GM21526 (cell line): Measurements from ENCODE around the gene NKD1.
"Not testable (repeated sequence)": the region's sequence is repeated elsewhere in the genome, so short reads cannot be mapped to it uniquely, and the experiment has no call there.

ENCODE experiments used
- ATAC-seq: cut with Tn5 transposase; IDR thresholded peaks from one replicate; pipeline ENCODE4 v1.9.1; 2021; ENCODE audit warnings: moderate library complexity; ENCODE audit not compliant: unreplicated experiment, low FRiP score

NKD1 gene

DNA sequence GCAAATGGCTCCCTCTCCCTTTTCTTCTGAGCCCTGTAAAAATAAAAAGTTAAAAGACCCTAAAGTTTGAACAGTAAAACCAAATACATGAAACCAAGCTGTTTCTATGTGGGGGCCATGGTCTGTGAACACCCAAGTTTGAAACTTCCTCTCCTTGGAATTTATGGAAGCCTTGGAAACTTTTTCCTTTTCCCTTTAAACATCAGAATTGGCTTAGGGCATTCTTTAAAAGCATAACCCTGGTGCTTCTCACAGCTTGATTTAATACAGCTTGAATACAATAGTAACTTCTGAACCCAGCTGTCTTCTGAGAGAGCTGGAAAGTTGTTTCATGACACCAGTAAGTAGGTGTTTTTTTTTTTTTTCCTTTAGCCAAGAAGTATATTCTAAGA, 26.5 kb downstream of the NKD1 start:
- ATAC-seq = no peak

DNA sequence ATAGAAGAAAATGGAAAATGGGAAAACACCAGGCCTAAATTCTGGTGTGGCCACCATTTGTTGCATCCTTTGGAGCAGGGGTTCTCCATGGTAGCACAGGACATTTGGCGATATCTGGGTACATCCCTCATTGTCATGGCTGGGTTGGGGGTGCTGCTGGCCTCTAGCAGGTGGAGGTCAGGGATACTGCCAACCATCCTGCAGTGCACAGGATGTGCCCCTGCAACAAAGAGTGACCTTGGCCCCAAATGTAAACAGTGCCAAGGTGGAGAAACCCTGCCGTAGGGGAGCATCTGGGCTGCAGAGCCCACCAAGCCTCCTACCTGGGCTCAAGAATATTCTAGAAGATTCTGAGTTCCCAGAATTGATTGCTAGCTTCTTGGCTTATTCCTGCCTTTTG, 27.5 kb downstream of the NKD1 start:
- no peak for ATAC-seq

DNA sequence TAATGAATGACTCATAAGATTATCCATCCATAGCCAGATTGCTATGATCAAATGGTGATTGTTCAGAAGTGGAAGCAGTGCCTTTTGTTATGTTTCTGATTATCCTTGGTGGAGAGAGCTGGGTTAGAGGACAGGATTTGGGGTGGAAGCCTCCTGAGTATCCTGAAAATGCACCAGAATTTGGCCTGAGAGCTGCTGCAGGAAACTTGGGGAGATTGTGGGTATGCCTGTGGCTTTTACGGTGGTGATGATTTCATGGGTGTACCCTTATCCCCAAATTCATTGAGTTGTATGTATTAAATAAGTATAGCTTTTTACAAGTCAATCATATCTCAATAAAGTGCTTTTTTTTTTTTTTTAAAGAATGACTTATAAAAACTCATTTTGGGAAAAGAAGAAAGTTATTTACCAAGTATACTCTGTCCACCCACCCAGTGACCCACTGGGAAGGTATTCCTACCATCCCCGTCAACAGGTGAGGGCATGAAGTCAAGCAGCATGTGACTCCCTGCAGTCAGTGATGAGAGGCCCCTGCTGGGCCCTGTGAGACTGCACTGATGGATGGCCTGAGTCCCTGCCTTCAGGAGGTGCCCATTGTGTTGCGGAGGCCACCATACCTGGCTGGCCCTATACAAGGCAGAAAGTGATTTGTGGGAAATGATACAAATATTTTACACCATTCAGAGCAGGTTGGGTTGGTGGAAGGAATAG, 28.4 kb downstream of the NKD1 start:
- no peak for ATAC-seq

DNA sequence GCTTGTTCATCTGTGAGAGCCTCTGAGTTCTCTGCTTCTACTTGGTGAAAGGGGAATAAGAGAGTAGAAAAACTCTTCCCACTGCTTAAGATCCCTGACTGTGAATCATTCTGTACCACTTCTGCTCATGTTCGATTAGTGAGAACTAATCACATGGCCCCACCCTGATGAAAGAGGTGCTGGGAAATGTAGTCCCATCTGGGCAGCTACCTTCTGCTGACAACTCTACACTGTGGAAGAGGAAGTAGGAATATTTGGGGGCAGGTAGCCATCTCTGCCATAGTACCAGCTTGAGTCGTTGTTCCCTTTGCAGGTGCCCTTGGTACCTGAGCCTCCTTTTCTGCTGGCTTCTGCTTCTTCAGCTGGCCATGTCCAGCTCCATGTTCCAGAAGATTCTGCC, 29.9 kb downstream of the NKD1 start:
- ATAC-seq = no peak

DNA sequence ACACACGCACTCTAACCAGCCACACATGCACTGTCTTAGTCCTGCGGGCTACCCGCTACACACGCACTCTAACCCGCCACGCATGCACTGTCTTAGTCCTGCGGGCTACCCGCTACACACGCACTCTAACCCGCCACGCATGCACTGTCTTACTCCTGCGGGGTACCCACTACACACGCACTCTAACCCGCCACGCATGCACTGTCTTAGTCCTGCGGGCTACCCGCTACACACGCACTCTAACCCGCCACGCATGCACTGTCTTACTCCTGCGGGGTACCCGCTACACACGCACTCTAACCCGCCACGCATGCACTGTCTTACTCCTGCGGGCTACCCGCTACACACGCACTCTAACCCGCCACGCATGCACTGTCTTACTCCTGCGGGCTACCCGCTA, 31.2 kb downstream of the NKD1 start:
- ATAC-seq = not testable (repeated sequence)

DNA sequence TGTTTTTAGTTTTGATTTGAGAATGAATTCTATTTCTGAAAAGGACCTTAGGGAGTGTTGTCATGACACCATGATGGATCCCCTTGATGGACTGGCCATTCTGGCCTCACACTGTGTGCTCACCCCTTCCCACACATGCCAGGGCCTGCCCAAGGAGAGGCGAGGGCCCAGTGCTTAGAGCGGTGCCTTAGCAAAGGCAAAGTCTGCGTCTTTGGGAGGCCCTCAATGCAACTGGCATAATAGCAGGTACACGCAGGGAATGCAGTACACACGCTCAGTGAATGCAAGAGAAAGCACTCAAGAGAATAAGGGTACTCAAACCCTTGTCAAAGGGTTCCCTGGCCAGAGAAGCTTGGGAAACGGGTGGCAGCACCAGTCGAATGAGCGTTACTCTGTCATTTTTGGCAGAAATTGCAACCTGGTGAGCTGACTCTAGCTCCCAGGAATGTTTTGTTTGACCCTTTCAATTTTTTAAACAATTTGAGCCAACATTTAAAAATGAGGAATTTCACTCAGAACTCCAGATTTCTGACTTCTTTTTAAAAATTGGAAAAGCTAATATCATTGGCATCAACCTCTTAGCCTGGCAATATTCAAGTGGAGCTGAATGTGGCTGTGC, 32.1 kb downstream of the NKD1 start:
- ATAC-seq = no peak

DNA sequence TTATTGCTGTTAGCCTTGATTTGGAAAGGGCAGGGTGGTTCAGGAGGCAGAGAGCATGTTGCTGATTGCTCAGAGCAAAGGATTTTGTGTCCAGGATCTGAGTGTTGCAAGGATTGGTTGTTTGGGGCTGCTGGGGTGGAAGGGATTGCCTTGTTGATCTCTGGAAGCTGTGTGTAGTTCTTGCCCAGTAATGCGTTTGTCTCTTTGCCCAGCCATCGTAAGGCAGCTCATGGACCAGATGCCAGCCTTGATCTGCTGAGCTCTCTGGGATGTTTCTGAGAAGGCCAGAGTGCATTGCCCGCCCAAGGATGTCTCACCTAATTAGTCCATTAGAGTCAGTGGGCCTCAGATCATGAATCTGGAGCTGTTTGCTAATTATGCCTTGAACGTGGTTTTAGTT, 33.6 kb downstream of the NKD1 start:
- ATAC-seq = no peak

DNA sequence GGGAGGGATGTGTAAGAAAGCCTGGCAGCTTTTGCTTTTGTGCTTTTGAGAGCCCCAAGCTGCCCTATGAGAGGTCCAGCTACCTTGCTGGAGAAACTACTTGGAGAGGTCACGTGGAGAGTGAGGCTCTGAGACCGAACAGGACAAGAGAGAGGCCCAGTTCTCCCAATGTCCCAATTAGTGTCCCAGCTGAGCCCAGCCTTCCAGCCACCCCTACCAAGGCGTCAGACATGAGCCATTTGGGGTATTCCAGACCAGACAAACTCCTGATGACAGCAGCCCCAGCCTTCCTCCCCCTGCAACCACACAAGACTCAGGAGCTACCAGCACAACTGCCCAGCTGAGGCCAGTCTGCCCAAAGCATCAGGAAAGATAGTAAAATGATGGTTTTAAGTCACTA, 35.0 kb downstream of the NKD1 start:
- no peak for ATAC-seq

DNA sequence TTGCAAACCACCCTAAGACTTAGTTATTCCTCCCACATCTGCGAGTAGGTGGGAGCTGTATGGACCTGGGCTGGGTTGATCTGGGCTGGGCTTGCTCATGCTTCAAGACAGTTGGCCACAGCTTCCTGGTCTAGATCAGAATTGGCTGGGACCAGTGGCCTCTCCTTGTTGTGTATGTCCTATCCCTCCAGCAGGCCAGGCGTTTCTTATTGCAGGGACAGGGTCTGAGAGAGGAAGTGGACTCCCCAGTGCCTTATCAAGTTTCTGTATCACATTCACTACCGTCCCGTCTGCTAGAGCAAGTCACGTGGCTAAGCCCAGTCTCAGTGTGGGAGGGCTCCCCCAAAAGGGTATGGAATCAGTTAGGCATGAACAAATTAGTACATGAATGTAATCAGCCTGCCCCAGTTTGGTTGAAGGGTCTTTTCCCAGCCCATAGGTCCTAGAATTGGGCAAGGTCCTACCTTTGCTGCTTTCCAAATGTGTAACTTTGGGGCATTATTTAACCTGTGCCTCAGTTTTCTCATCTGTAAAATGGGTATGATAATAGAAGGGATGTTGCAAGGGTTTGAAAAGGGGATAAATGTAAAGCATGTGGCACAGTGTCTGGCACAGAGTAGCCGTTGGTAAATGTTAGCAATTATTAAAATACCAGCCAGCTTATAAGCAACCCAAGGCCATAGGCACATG, 36.0 kb downstream of the NKD1 start:
- ATAC-seq = peak; percentile 68

DNA sequence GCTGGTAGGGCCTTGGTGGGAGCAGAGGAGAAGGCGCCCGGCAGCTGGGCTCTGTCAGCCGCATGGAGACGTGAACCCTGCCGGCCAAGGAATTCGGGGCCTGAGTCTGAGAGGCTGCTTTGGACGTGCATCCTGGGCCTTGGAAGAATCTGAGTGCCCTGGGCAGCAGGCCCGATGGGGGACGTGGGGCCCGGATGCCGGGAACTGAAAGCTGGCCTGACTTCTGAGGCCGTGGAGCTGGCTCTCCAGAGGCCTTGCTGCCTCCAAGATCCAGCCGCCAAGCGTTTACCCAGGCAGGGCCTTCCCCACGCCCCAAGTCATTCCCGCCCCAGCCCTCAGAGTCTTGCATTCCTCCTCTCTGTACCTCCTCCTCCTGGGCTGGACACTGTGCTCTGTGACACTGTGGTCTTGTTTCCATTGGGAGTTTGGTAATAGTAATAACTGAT, 37.2 kb downstream of the NKD1 start:
- ATAC-seq = no peak

DNA sequence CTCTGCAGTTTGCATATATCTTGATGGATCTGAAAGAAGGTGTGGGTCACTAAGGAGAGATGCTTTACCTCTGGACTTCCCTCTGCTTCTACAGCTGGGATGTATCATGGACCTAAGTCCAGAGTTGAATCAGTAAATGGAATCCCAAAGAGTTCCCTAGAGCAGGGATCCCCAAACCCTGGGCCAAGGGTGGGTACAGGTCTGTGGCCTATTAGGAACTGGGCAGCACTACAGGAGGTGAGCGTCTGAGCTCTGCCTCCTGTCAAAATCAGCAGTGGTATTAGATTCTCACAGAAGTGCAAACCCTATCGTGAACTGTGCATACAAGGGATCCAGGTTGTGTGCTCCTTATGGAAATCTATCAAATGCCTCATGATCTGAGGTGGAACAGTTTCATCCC, 39.3 kb downstream of the NKD1 start:
- no peak for ATAC-seq

DNA sequence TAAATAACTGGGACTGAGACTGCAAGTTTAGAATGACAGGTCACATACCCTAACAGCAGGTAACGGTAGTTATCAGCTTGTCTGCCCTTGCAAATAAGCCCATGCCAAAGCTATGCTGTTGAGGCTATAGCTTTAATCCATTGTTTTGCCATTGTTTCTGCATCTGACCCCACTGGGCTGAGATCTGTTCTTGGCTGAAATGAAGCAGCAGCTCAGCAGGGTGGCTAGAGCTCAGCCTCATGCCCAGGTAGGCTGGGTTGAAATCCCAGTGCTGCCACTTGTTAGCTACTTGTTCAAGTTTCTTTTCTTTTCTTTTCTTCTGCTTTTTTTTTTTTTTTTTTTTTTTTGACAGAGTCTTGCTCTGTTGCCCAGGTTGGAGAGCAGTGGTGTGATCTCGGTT, 40.1 kb downstream of the NKD1 start:
- no peak for ATAC-seq

DNA sequence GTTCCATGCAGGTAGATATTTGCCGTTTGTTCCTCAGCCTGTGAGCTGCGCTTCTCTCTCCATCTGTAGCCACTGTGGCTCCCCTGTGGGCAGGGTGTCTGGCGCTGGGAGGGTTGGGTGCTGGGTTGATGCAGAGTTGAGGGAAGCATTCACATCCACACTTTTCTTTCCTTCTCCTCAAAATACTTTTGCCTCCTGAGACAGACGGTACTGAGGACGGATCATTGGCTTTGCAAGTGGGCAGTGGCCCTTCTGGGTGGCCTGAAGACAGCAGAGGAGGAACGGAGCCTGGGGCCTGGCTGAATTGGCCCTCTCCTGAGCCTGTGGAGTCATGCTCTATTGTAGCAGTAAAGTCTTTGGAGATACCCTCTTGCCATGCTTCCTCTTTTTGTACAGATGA, 43.0 kb downstream of the NKD1 start:
- ATAC-seq = no peak

DNA sequence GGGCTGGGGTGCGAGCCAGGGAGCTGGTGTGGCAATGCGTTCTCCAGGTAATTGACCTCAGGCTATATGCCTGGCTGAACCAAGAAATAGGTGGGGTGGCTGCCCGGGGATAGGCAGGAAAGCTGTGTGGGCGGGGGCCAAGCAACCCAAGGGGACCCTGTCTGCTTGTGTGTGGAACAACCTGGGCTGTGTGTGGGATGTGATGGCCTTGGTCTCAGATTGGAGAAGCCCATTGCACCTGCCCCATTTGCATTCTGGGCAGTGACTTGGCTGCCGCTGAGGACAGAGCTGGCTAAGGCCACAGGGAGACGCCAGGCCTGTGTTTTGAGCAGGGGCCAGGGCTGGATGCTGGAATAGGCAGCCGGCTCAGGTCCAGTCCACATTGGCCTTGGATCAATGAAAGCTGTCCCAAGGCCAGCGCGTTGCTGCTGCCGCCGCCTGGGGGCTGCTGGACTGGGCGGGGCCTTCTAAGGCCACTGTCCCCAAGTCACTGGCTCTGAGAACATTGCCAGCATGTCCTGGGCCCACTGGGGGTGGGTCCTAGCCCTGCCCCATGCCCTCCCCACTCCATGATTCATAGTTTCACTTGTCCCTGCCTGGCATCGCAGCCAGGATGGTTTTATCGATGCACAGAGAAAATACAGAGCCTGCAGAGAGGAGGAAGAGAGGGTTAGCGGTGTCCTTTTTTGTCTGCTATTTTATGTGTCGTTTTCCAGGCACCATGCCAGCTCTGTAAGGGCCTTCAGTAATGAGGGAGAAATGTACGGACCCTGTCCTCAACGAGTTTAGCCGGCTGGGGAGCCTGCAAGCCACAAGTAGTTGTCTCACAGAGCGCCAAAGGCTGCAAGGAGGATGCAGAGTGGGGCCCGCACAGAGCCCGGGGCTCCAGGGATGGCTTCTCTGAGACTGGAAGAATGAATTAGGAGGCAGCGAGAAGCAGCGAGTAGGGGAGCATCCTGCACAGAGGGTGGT, 43.9 kb downstream of the NKD1 start:
- ATAC-seq = no peak

DNA sequence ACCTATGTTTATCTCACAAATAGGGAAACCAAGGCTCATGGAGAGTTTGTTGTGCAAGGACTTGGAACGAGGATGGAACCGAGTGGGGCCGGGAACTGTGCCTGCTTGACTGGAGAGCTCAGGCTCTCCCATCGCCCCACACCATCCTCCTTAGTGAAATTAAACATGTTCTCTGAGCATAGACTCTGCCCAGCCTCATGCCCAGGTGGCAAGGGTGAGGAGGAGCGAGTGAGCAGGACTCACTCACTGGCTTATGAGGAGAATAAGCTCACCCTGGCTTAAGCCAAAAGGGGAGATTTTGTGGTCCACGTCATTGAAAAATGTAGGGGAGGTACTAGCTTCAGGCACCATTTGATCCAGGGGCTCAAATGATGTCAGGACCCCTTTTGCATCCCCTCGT, 44.8 kb downstream of the NKD1 start:
- no peak for ATAC-seq

DNA sequence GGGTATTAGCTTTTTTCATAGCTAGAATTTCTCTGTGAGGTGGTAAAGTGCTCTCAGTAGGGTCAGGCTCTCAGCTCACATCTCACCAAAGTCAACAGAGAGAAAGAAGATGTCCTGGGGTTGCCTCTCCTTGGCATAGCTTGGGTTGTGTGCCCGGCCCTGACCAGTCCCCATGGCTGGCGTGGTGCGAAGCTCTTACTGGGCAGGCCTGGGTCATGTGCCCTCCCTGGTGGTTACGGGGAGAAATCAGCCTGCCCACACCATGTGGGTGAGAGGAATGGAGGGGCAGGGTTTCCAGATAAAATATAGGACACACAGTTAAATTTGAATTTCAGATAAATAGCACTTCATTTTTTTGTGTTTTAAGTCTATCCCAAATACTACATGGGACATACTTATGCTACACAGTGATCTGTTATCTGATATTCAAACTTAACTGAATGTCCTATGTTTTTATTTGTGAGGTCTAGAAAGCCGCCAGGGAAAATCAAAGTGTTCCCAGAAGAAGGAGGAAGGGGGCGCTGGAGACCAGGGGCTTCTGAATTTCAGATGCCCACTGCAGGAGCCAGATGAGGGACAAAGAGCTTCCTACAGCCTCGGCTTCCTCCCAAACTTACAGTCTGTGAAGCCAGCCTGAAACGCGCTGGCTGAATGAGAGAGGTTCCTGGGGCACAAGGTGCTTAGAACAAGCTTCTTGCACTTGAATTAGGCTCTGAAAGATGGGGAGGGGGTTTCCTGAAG, 45.4 kb downstream of the NKD1 start:
- no peak for ATAC-seq

DNA sequence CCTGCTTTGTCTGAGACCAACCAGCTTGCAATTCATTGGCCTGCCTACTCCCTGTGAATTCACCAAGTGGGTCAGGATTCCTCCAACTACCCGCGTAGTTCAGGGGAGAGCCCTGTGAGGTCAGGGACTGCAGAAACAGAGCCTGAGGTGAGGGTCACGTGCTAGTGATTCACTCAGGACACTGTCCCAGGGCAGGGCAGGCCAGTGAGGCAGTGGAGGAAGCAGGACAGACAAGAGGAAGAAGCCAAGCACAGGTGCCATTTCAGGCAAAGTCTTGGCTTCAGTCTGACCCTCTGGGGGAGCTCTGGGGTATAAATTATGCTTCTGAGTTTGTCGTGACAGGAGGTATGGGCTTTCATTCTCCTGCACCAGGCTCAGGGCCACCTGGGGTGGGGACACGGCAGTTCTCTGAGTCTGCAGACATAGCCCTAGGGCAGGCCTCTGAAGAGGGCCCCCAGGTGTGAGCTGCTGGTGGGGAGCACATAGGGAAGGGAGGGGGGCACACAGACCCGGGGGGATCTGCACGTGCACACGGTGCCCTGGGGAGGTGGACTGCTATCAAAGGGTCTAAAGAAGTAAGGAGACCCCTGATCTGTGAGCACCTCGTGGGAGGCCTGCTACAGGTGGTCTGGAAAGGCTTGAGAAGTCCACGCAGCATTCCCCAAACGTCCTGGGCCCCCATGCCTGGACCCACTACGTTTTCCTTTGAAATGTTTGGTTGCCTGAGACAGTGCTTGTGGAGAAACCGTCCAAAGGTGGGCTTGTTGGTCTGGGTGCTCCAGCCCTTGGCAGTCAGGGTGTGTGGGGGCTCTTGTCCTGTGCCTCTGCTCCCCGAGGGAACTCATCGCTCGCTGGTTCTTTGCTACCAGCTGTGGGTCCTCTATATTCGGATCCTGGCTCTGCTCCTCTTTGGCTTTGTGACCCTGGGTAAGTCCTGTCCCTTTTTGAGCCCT, 46.4 kb downstream of the NKD1 start:
- ATAC-seq = no peak

DNA sequence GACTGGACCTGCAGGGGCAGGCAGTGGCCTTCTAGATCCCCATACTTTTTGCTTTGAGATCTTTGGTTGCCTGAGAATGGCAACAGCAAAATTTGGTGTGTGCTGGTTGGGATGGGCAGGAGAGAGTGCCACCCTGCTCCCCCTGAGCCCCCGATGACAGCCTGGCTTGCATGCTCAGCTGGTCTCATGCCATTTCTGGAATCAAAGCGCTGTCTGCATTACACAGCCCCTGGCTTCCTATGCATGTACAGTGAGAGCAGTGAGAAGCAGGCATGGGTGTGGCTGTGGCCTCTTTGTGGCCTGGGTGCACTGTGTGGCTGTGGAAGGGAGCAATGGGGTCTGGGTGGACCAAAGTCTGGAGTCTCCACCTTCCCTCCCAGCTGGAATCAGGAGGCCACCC, 47.7 kb downstream of the NKD1 start:
- ATAC-seq = no peak
